SK-N-MC (cell line): ENCODE data around the gene ERBB4.

Source experiments
- EZH2 ChIP-seq: fragments of 200-600 bp; sonication (generic); IDR thresholded peaks from one replicate; pipeline ENCODE4 v1.6.1; 2017; ENCODE audit warnings: antibody characterized with exemption
- FOXP2 ChIP-seq: optimal IDR thresholded peaks from 2 replicates; pipeline ENCODE3; 2011; ENCODE audit warnings: mild to moderate bottlenecking, moderate library complexity; ENCODE audit not compliant: insufficient read depth; ENCODE audit errors: extremely low read length, control extremely low read depth
- POLR2AphosphoS5 ChIP-seq: IDR thresholded peaks from 2 replicates; pipeline ENCODE4 v1.6.1; 2012; ENCODE audit warnings: mild to moderate bottlenecking, low read depth, low read length, borderline replicate concordance

DNA sequence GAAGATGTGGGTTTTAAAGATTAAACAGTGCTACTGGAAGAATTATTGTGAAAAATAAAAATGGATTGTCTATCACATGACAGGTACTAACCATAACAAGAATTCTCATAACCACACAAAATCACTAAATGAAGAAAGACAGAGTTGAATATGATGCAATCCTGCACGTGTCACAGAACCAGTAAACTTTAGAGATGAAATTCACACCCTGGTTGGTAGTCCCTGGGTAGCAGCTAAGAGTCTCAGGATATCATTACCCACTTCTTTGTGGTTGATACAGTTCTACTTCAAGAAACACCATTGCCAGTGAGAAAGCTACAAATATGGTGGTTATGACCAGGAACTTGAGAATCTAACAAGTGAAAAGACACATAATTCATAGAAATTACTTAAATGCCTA lies 450.2 kb downstream of the ERBB4 start:
- TF ChIP-seq EZH2, result no peak
- TF ChIP-seq POLR2AphosphoS5, result no peak
- no peak for TF ChIP-seq FOXP2
